Tibial nerve (tissue), 3 donors: ENCODE measurements around the gene KRTAP4-6.

Experiments used
- CTCF ChIP-seq, 5 experiments: fragments of 200-600 bp in 3 of 5; fragments of 450-650 bp in 2 of 5; sonication (generic) in 3 of 5; IDR thresholded peaks; one replicate each; pipeline ENCODE4 v1.5.1; 2016 to 2019; ENCODE audit warnings: antibody characterized with exemption in 5 of 5, mild to moderate bottlenecking in 3 of 5, moderate library complexity in 2 of 5
- POLR2A ChIP-seq, 2 donors: fragments of 450-650 bp; IDR thresholded peaks; one replicate each; pipeline ENCODE4 v1.6.1; 2017; ENCODE audit warnings: antibody characterized with exemption in 2 of 2, mild to moderate bottlenecking in 2 of 2, moderate library complexity in 2 of 2

DNA sequence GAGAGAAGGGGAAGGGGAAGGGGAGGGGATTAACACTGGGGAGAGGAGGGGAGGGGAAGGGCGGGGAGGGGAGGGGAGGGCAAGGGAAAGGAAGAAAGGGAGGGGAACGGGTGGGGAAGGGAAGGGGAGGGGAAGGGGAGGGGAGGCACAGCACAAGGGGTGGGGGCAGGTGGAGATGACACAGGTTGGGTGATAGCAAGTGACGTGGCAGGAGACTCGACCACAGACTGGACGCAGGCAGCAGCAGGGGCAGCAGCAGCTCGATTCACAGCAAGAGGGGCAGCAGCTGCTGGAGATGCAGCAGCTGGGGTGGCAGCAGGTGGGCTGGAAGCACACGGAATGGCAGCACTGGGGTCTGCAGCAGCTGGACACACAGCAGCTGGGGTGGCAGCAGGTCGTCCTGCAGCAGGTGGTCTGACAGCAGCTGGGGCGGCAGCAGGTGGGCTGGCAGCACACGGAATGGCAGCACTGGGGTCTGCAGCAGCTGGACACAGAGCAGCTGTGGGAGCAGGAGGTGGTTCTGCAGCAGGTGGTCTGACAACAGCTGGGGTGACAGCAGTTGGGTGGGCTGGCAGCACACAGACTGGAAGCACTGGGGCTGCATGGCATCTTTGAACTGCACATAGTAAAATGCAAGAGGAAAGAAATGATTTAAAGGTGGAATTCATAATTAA lies 38.6 kb downstream of the KRTAP4-6 start, which contains the start of gene KRTAP4-16:
- no peak for TF ChIP-seq POLR2A (IDR thresholded peaks at IDR 0.05)
- no peak for TF ChIP-seq CTCF (IDR thresholded peaks at IDR 0.05)
